Hematopoietic multipotent progenitor cell (in vitro differentiated cells): ENCODE data around the gene SLC5A10. TPM values are rescaled to one million over a fixed set of nuclear protein-coding genes. Genes with fewer than 3 reads are reported as not detected.
A peak's percentile ranks its signal among the peaks of the same experiment; 100 is the strongest.

Source experiments
- DNase-seq, 3 donors: peaks; one replicate each; pipeline ENCODE4 v3.0.0-alpha.2; 2011 to 2015; ENCODE audit warnings: low read depth in 2 of 3, low spot score in 2 of 3
- total RNA-seq: library from RNA; depleted of rRNA; stranded (reverse); fragments of >200 nt; gene quantifications from one replicate; pipeline ENCODE4 v1.2.3, GENCODE V29; 2012

Gene SLC5A10
- total RNA-seq, 1 donor: 0.81 TPM

- no peak for DNase-seq
Measured at GRCh38 chr17:19000531-19001325, 48.8 kb downstream of the SLC5A10 start.

DNA sequence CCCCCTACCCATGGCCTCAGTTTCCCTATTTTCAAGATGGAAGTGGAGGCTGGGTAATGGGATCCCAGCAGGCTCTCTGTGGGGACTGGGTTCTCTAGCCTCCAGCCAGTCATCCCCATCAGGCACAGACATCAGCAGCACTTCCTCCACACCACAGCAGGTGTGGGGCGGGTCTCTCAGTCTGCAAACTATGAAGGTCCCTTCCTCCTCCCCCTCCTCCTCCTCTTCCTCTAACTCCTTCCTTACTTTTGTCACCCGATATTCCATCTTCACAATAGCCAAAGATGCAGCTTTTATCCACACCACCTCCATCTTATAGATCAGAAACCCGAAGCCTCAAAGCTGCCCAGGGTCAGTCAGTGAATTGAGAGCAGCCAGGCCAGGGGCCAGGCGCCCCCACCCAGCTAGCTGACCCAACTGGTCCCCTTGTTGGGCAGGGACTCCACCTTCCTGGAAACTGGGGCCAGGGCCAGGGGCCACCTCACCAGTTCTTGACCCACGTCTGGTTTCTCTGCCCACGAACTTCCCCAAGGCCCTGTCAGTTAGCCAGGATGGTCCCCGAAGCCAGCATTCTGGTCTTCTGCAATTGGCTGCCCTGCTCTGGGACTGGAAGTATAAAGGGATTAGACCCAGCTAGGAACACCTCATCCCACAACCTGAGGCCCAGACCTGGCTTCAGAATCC, 50.1 kb downstream of the SLC5A10 start:
- DNase-seq: no peak

GRCh38 chr17:19002805-19003542, 51.0 kb downstream of the SLC5A10 start:
- no peak for DNase-seq

GRCh38 chr17:19003543-19004420, 51.8 kb downstream of the SLC5A10 start:
- no peak for DNase-seq

- peak; percentile 61 to 90 (median 70) for DNase-seq
Measured at GRCh38 chr17:19004421-19005136, 52.6 kb downstream of the SLC5A10 start, which contains the start of gene FAM83G. Gene FAM83G (minus strand): TSS chr17:19004764. CDS start chr17:19004041, 723 bp downstream.

GRCh38 chr17:19005137-19005773, 53.3 kb downstream of the SLC5A10 start:
- no peak for DNase-seq

DNA sequence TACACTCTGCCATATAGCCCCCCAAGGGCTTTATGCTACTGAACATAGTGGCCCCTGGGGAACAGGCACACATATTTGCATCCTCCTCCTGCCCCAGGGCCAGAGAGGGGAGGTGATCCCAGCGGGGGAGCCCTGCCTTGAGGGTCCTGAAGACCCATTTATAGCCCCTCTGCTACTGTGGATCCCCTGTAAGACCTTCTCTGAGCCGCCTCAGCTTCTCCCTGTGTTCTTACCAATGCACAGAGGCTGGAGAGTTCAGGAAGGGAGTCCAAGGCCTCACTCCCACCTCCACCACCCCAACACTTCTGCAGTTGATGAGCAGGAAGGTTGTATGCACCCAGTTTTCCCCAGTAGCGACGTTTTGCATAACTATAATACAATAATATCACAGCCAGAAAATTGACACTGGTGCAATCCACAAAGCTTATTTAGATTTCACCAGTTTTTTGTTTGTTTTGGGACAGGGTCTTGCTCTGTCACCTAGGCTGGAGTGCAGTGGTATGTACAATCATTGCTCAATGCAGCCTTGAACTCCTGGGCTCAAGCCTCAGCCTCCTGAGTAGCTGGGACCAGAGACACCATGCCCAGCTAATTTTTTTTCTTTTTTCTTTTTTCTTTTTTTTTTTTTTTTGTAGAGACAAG, 53.9 kb downstream of the SLC5A10 start:
- no peak for DNase-seq

DNA sequence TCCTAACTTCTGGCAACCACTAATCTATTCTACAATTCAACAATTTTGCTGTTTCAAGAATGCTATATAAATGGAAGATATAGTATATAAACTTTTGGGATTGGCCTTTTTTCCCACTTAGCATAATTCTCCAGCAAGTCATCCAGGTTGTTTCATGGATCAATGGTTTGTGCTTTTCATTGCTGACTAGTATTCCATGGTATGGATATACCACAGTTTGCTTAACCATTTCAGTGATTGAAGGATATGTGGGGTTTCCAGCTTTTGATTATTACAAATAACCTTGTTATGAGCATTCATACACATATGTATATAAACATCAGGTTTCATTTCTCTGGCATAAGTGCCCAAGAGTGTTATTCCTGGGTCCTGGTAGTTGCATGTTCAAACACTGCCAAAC, 54.7 kb downstream of the SLC5A10 start:
- no peak for DNase-seq

- no peak for DNase-seq
Measured at GRCh38 chr17:19009970-19010369, 58.0 kb downstream of the SLC5A10 start.

DNA sequence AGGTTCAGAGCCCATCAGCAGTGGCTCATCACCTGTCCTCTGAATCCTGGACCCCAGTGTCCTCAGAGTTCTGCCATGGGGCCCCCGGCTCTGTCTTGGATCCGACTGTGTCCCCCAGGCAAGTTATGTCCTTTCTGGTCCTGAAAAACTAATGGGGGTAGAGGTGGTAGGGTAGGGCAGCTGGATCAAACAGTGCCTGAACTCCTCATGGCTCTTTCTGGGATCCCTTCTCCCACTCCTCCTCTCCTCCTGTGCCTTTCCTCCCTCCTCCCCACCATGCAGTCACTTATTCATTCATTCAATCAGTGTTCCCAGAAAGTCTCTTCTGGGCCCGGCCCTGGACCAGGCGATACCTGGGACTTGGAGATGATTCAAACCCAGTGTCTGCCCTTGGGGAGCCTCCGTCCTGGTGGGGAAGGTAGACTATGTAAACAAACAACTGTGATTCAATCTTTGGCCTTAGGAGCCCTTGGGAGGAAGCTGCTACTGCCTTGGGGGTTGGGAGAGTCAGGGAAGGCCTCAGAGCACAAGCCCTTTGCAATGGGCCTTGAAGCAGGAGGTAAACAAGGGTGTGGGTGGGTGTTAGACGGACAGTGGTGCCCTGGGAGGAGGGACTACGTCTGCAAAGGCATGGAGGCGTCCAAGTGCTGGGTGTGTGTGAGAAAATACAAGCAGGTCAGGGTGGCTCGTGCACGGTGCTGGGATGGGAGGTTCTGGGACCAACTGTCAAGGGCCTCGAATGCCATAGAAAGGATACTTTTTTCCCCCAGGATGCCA, 59.0 kb downstream of the SLC5A10 start:
- no peak for DNase-seq

- DNase-seq: no peak
Measured at GRCh38 chr17:19011581-19011980, 59.6 kb downstream of the SLC5A10 start.

- no peak for DNase-seq
Measured at GRCh38 chr17:19012171-19013080, 60.5 kb downstream of the SLC5A10 start.

GRCh38 chr17:19013226-19013625, 61.3 kb downstream of the SLC5A10 start:
- no peak for DNase-seq

- DNase-seq: no peak
Measured at GRCh38 chr17:19013806-19014627, 62.1 kb downstream of the SLC5A10 start.

DNA sequence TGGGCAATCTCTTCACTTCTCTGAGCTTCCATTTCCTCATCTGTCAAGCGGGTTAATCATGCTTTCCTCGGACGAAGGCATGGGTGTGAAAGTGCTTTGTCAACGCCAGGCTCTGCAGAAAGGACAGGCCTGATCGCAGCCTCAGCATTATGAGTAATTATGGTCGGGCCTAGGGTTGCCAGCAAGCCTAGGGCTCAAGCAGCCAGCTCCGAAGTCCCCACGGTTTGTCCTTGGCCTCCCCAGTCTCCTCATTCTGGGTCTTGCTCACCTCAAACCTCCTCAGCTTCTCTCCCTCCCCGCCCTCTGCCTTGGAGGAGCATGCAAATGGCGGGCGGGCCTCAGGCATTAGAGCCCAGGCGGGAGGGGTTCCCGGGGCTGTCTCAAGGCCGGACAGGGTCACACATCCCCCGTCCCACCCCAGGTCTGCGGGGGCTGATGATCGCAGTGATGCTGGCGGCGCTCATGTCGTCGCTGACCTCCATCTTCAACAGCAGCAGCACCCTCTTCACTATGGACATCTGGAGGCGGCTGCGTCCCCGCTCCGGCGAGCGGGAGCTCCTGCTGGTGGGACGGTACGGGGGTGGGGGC, 62.8 kb downstream of the SLC5A10 start:
- no peak for DNase-seq

- no peak for DNase-seq
Measured at GRCh38 chr17:19015428-19015827, 63.5 kb downstream of the SLC5A10 start.
